Fibroblast of lung (primary cell): Measurements from ENCODE around the gene GRK4. TPM values are rescaled to one million over a fixed set of nuclear protein-coding genes. Genes with fewer than 3 reads are reported as not detected.

Source experiments
- DNase-seq, 2 donors: peaks; one replicate each; pipeline versions ENCODE4 v3.0.0 to v3.0.0-alpha.2; 2010; ENCODE audit warnings: low read depth in 2 of 2
- H2AFZ ChIP-seq: 2 replicates; pipeline ENCODE4 v1.5.1; 2012; ENCODE audit warnings: low read length, control low read depth, inconsistent platforms
- H3K27ac ChIP-seq: 2 replicates; pipeline ENCODE4 v1.5.1; 2011; ENCODE audit warnings: low read length, control low read depth; ENCODE audit not compliant: insufficient read depth
- H3K27me3 ChIP-seq: 2 replicates; pipeline ENCODE4 v1.5.1; 2011; ENCODE audit warnings: mild to moderate bottlenecking, low read length; ENCODE audit not compliant: control insufficient read depth, insufficient read depth
- H3K36me3 ChIP-seq: 2 replicates; pipeline ENCODE4 v1.5.1; 2011; ENCODE audit warnings: low read length; ENCODE audit not compliant: control insufficient read depth, insufficient read depth
- H3K4me1 ChIP-seq: 2 replicates; pipeline ENCODE4 v1.5.1; 2011; ENCODE audit warnings: low read length; ENCODE audit not compliant: control insufficient read depth, insufficient read depth; ENCODE audit errors: extremely low read depth
- H3K4me2 ChIP-seq: 2 replicates; pipeline ENCODE4 v1.5.1; 2011; ENCODE audit warnings: low read length, control low read depth; ENCODE audit not compliant: insufficient read depth; ENCODE audit errors: extremely low read depth
- H3K4me3 ChIP-seq, 4 experiments: fragments of 200-600 bp in 1 of 4; sonication (generic) in 1 of 4; replicated peaks in 1 of 4; 2 replicates each; pipeline ENCODE4 v1.5.1; 2011 to 2016; ENCODE audit warnings: low read length in 4 of 4, low read depth in 3 of 4, mild to moderate bottlenecking in 3 of 4, control low read depth in 2 of 4, inconsistent platforms in 1 of 4, mixed read lengths in 1 of 4; ENCODE audit not compliant: insufficient read depth in 1 of 4; ENCODE audit errors: control extremely low read depth in 1 of 4
- H3K79me2 ChIP-seq: 2 replicates; pipeline ENCODE4 v1.5.1; 2012; ENCODE audit warnings: mild to moderate bottlenecking, low read length, inconsistent platforms; ENCODE audit not compliant: control insufficient read depth, insufficient read depth
- H3K9ac ChIP-seq: 2 replicates; pipeline ENCODE4 v1.5.1; 2011; ENCODE audit warnings: mild to moderate bottlenecking, low read length, control low read depth; ENCODE audit not compliant: insufficient read depth
- H3K9me3 ChIP-seq: 2 replicates; pipeline ENCODE4 v1.5.1; 2012; ENCODE audit warnings: low read depth, low read length; ENCODE audit not compliant: control insufficient read depth, insufficient read depth
- H4K20me1 ChIP-seq: 2 replicates; pipeline ENCODE4 v1.5.1; 2011; ENCODE audit warnings: low read length; ENCODE audit not compliant: control insufficient read depth, insufficient read depth; ENCODE audit errors: extremely low read depth
- CTCF ChIP-seq, 2 donors: IDR thresholded peaks in 1 of 2; conservative IDR thresholded peaks in 1 of 2; 1 replicate in 1 of 2; 2 replicates in 1 of 2; pipeline ENCODE4 v1.5.1; 2011 to 2012; ENCODE audit warnings: low read length in 2 of 2, control low read depth in 1 of 2, inconsistent platforms in 1 of 2, low read depth in 1 of 2, mild to moderate bottlenecking in 1 of 2
- EZH2 ChIP-seq: IDR thresholded peaks from 2 replicates; pipeline ENCODE4 v1.5.1; 2012; ENCODE audit warnings: low read length, control low read depth, mild to moderate bottlenecking; ENCODE audit errors: missing control alignments
- polyA plus RNA-seq, 2 donors: library from polyadenylated mRNA; depleted of rRNA in 1 of 2; stranded (reverse) in 1 of 2; unstranded in 1 of 2; fragments of >200 nt; gene quantifications; 2 replicates each; pipeline ENCODE4 v1.2.1, GENCODE V29; 2011 to 2012; ENCODE audit warnings: missing spikeins in 1 of 2
- total RNA-seq: library from RNA; depleted of rRNA; stranded (reverse); fragments of >200 nt; gene quantifications from 2 replicates; pipeline ENCODE4 v1.2.1, GENCODE V29; 2014

The GRK4 gene
- total and polyA plus RNA-seq, 2 donors (not counting 1 experiment from before 2014, with no cell fraction given), result 4.4 to 5.9 TPM

DNA sequence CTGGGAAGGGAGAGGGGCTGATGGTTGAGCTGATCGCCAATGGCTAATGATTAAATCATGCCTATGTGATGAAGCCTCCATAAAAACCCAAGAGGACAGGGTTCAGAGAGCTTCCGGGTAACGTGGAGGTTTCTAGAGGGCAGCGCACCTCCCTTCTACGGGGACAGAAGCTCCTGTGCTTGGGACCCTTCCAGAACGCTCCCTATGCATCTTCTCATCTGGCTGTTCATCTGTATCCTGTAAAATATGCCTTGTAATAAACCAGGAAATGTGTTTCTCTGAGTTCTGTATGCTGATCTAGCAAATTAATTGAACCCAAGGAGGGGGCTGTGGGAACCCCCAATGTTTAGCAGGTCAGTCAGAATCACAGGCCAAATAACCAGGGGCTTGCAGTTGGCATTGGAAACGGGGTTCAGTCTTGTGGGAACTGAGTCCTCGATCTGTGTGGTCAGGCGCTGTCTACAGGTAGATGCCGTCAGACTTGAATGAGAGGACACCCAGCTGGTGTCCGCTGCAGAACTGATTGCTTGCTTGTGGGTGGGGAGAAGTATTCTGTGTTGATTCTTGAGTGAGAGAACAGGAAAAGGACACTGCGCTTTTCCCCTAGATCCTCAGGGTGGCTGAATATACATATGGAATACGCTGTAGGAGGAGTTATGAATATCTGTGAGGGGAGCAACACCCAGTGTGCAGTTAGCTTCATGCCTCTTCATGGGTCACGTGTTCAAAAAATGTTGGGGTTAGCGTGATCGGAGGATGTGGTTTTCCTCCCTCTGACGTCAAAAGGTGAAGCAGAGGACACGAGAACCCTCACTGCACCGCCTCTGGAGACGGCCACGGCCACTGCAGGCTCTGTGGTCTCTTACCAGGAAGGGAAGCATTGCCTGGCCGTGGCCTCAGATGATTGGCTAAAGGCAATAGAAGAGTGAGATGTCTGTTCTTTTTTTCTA is 81.8 kb downstream of the GRK4 start:
- Histone ChIP-seq H3K27me3 (no peaks in the 10 kb centered on the region), H3K36me3 (no peaks in the 10 kb centered on the region), H4K20me1 (no peaks in the 10 kb centered on the region), H3K79me2 (no peaks in the 10 kb centered on the region), H3K9me3 (no peaks in the 10 kb centered on the region), H2AFZ (no peak overlapping the region), H3K9ac (no peak overlapping the region), H3K4me1 (peaks cover 2% of the 10 kb centered on the region), H3K4me2 (no peak overlapping the region), H3K4me3 (no peak overlapping the region), H3K27ac (no peak overlapping the region)
- TF ChIP-seq EZH2 (no peak), CTCF (conservative IDR thresholded peaks at IDR 0.05 in 1 of 2, IDR thresholded peaks at IDR 0.05 in 1 of 2; ENCODE audit: low read depth in 1 of 2, low read length in 2 of 2) (no peak)
- peak; percentile 55 to 63 for DNase-seq

- Histone ChIP-seq H3K9me3 (no peaks in the 10 kb centered on the region), H3K9ac (no peak overlapping the region), H3K27ac (no peak overlapping the region), H4K20me1 (no peaks in the 10 kb centered on the region), H2AFZ (no peak overlapping the region), H3K36me3 (no peaks in the 10 kb centered on the region), H3K4me2 (no peak overlapping the region), H3K79me2 (no peaks in the 10 kb centered on the region), H3K27me3 (no peaks in the 10 kb centered on the region), H3K4me3 (no peak overlapping the region), H3K4me1 (peaks cover 2% of the 10 kb centered on the region)
- DNase-seq, result no peak
- TF ChIP-seq EZH2 (no peak), CTCF (conservative IDR thresholded peaks at IDR 0.05 in 1 of 2, IDR thresholded peaks at IDR 0.05 in 1 of 2; ENCODE audit: low read depth in 1 of 2, low read length in 2 of 2) (no peak)
These were observed 82.8 kb downstream of the GRK4 start for GRCh38 chr4:3046162-3046561.

- H3K4me2 ChIP-seq, result no peak overlapping the region
- H3K36me3 ChIP-seq, result no peaks in the 10 kb centered on the region
- TF ChIP-seq CTCF (conservative IDR thresholded peaks at IDR 0.05 in 1 of 2, IDR thresholded peaks at IDR 0.05 in 1 of 2; ENCODE audit: low read depth in 1 of 2, low read length in 2 of 2) (no peak), EZH2 (no peak)
- DNase-seq, result no peak
- no peaks in the 10 kb centered on the region for H3K9me3 ChIP-seq
- H3K4me1 ChIP-seq, result no peaks in the 10 kb centered on the region
- H3K79me2 ChIP-seq, result no peaks in the 10 kb centered on the region
- no peaks in the 10 kb centered on the region for H4K20me1 ChIP-seq
- H3K27me3 ChIP-seq, result no peaks in the 10 kb centered on the region
- H2AFZ ChIP-seq, result no peak overlapping the region
- H3K4me3 ChIP-seq, result no peak overlapping the region
- no peak overlapping the region for H3K27ac ChIP-seq
- H3K9ac ChIP-seq, result no peak overlapping the region
These were observed 83.3 kb downstream of the GRK4 start for GRCh38 chr4:3046623-3047022.
